KBM-7 (cell line): ENCODE data around the gene PPM1E.
"Not testable (repeated sequence)": the region's sequence is repeated elsewhere in the genome, so short reads cannot be mapped to it uniquely, and the experiment has no call there.

Experiments used
- DNase-seq: peaks from one replicate; pipeline ENCODE4 v3.0.0-alpha.2; 2015
- in situ Hi-C: fragments of 300-500 bp; cut with MboI; formaldehyde crosslinking; loops from 2 replicates; pipeline ENCODE4 v1.14.3; 2020; ENCODE audit warnings: low sequenced_read_pairs, low pct_unique_long_range_greater_than_20kb, mixed read lengths

Gene PPM1E

DNA sequence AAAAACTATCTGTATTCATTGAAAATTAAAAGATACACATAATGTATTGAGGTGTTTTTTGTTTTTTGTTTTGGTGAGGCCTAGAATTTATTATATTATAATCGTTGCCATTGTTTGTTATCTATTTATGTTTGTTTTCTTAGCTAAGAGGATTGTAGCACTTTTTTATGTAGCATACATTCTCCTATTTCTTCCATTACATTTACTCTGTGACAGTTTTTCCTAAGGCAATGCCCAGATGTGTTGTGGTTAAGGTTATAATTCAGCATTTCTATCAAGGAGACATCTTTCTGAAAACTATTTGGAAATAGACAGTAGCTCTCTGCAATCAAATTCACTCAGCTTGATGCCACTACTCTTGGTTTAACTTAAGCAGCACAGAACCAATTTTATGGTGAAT is 161.6 kb downstream of the PPM1E start:
- no peak for DNase-seq
- in situ Hi-C loops: no loop called here

DNA sequence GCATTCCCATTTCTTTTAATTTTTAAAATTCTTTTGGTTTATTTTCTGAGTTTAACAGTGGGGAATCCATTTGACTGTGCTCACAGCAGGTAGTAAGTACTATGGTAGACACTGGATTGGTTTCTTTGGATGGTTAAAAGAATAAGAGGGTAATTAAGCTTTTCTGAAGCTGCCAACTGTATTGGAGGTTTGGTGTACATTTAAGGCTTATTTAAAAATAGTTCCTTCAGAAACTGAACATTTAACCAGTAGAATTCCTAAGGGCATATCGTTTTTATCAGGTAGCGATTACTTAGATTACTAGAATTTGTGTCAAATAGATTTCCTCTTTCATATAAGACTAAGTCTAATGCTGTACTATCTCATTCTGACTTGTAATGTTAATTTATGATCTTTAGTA is 162.4 kb downstream of the PPM1E start:
- DNase-seq: no peak
- in situ Hi-C loops: no loop called here

- in situ Hi-C loops: no loop called here
- DNase-seq: no peak
Observed at GRCh38 chr17:58918884-58919283, 163.2 kb downstream of the PPM1E start.

DNA sequence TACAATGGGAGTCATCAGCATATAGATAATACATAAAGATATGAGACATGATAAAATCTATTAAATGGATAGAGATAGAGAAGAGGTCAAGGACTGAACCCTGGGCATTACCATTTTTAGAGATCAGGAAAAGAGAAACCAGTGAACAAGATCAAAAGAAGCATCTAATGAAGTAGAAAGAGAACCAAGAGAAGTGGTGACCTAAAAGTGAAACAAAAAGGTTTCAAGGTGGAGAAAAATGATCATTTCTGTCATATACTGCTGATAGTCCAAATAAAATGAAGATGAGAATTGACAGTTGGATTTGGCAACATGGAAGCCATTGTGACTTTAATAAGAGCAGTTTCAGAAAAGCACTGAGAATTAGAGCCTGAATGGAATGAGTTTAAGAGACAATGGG is 165.1 kb downstream of the PPM1E start:
- in situ Hi-C loops: no loop called here
- no peak for DNase-seq

- DNase-seq: no peak
- in situ Hi-C loops: no loop called here
Observed at GRCh38 chr17:58932956-58933355, 177.3 kb downstream of the PPM1E start.

DNA sequence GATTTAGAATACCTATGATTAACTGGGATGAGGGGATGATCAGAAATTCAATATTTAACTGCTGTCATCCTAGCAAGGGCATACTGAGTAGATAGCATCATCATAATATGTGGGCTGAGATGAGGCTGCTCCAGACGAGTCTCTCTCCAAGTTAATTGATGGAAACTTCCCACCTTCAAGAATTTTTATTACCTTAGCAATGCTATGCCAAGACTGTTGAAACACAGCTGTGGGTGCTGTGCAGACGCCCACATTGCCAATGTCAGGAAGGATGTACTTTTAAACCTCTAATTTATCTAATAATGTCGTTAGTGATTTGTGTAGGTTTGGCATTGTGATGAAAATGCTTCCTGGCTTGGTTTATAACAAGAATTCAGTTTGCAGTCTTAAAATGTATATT is 180.6 kb downstream of the PPM1E start:
- in situ Hi-C loops: no loop called here
- DNase-seq: no peak

DNA sequence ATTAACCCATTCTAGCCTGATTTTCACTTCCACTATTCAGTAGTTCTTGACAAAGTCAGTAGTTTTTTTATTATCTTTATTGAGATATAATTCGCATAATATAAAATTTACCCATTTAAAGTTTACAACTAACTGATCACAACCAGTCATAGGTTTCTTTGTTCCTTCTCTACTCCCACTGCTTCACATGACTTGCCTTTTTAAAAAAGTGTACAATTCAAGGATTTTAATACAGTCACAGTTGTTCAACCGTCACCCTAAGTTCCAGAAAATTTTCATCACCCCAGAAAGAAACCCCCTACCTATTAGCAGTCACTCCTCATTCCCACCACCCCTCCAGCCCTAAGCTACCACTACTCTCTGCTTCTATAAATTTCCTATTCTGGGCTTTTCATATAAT is 188.5 kb downstream of the PPM1E start:
- in situ Hi-C loops: no loop called here
- DNase-seq: no peak

- DNase-seq: no peak
- in situ Hi-C loops: no loop called here
Observed at GRCh38 chr17:58947411-58947810, 191.8 kb downstream of the PPM1E start.

- DNase-seq: peak; percentile 12
- in situ Hi-C loops: no loop called here
Observed at GRCh38 chr17:58947824-58948223, 192.2 kb downstream of the PPM1E start.

- DNase-seq, in situ Hi-C loops: not testable (repeated sequence)
Observed at GRCh38 chr17:58954358-58954757, 198.7 kb downstream of the PPM1E start.

- in situ Hi-C loops: no loop called here
- no peak for DNase-seq
Observed at GRCh38 chr17:58956997-58957724, 201.5 kb downstream of the PPM1E start.

DNA sequence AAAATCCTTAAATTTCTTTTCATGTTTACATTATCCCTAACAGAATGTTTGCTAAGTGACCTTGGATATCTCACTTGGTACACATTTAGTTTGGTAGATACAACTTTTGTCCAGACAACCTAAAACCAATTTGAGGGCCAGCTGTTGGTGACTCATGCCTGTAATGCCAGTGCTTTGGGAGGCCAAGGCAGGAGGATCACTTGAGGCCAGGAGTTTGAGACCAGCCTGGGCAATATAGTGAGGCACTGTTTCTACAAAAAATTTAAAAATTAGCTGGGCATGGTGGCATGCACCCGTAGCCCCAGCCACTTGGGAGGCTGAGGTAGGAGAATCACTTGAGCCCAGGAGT is 202.0 kb downstream of the PPM1E start:
- in situ Hi-C loops, DNase-seq: not testable (repeated sequence)

GRCh38 chr17:58960068-58960467 is 204.4 kb downstream of the PPM1E start:
- in situ Hi-C loops: no loop called here
- DNase-seq: peak; percentile 50

GRCh38 chr17:58965221-58965620 is 209.6 kb downstream of the PPM1E start:
- no peak for DNase-seq
- in situ Hi-C loops: no loop called here

DNA sequence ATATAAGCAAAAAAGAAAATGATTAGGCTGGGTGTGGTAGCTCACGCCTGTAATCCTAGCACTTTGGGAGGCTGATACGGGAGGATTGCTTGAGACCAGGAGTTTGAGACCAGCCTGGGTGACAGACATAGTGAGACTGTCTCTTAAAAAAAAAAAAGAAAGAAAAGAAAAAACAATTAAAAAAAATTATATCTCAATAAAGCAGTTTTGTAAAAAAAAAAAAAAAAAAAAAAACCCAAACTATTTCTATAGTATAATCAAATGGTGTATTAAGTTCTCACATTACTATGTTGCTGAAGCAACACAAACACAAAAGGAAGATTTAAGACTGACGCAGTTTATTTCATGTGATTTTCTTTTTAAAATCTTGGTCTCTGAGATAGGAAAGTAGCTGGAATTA is 210.6 kb downstream of the PPM1E start:
- DNase-seq: no peak
- in situ Hi-C loops: no loop called here

- DNase-seq: no peak
- in situ Hi-C loops: no loop called here
Observed at GRCh38 chr17:58968426-58969061, 212.9 kb downstream of the PPM1E start.

- DNase-seq: no peak
- in situ Hi-C loops: no loop called here
Observed at GRCh38 chr17:58969156-58969555, 213.5 kb downstream of the PPM1E start.

DNA sequence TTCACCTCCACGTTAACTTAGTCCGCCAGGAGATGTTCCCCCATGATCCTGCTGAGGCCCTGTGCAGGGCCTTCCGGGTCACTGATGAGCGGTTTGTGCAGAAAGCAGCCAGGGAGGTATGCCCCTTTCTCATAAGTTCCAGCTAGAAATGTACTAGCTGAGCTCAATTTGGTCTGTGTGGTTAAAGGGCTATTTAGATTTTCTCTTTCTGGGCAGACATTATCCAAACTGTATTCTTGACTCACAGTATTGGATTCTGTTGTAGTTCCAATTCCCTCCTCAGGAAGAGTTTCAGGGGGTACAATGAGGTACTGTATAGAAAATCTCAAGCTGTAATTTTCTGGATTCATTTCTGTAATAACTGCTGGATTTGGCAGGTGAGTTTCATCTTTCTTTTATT is 214.0 kb downstream of the PPM1E start:
- DNase-seq: no peak
- in situ Hi-C loops: no loop called here

- no peak for DNase-seq
- in situ Hi-C loops: no loop called here
Observed at GRCh38 chr17:58970609-58971450, 215.2 kb downstream of the PPM1E start.

GRCh38 chr17:58974354-58974753 is 218.7 kb downstream of the PPM1E start:
- peak; percentile 19 for DNase-seq
- in situ Hi-C loops: no loop called here
